T-helper 9 cell (primary cell): Measurements from ENCODE around the gene VGLL3.
"Not testable (repeated sequence)": the region's sequence is repeated elsewhere in the genome, so short reads cannot be mapped to it uniquely, and the experiment has no call there.

Experiments used
- DNase-seq: peaks from one replicate; pipeline ENCODE4 v3.0.0-alpha.2; 2020

The VGLL3 gene

DNA sequence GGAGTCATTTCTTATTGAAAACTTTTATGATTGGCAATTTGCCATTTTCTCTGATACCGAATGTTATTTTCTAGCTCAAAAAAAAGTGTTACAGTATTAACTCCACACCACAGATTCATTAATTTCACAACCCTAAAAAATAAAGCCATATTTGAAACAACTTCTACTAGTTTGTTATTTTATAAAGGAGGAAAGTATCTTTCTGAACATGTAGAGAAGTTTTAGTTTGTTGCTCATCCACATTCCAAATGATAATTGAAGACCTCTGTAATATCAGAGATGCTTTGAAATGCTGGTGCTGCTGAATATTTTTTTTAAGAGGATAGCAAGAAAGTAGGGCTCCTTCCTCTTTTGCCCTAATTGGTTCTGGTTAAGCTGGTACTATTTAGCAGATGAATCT lies 1.9 kb downstream of the VGLL3 start:
- no peak for DNase-seq

GRCh38 chr3:86988235-86988634 lies 2.7 kb downstream of the VGLL3 start:
- no peak for DNase-seq

GRCh38 chr3:86987421-86987715 lies 3.6 kb downstream of the VGLL3 start:
- no peak for DNase-seq

GRCh38 chr3:86986671-86987420 lies 4.1 kb downstream of the VGLL3 start:
- DNase-seq: no peak

DNA sequence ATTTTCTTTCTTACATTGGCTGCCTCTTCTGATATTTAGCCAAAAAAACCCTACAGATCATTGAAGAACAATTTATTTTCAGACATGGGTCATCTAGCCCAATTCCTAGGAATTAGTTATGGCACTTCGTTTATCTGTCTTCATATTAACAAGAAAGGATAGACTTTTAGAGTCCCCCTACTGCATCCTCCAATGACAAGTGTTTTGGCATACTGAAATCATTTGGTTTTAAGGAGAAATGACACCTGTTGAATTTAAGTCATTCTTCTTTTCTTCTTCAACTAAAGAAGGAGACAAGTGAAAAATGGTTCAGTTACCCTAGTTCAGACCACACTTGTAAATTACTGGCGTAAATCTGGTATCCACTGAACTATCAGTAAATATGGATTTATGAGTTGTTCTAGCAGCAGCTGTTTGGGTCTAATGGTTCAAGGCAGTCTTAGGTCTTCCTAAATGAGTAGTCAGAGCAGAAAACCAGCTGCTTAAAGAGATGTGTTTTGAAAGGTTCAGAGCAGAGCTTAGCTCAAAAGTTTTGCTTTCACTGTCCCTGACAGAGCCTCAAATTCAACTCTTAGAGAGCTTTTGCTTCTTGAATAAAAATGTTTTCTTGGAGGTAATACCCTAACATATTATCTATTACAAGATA lies 5.6 kb downstream of the VGLL3 start:
- no peak for DNase-seq

- DNase-seq: no peak
Observed at GRCh38 chr3:86984271-86984670, 6.7 kb downstream of the VGLL3 start.

DNA sequence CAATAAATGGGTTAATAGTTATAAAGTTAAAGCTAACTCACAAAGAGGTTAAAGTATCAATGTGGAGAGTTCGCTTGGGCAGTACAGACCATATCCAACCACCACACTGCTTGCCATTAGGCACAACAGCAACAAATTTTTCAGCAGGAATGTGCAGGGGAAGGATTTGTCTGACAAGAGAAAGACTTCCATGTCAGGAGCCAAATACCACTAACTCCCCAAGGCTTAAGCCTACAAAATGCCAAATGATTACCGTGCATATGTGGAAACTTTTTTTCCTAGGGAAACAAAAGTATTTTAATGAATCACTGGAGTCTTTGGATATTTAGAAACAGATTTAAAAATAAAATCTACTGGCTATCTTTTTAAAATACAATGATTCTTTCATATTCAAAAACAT lies 8.1 kb downstream of the VGLL3 start:
- DNase-seq: no peak

DNA sequence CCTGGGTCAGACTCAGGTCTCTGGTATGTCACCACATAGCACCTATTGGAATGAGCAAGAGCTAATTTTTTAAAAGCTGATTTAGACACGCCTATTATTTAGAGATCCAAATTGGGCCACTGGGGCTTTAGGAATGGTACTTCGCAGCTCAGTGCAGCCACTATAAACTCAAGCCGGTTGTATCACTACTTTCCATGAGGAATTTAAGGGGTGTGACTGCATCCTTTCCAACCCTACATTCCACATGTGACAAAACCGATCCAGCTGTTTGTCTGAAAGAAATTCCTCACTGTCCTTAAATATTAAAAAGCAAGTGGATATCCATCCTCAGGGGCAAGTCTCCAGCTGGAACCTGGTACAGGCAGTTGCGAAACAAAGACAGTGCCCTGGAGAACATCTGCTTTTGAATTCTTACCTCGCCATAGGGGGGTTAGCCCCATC lies 12.8 kb downstream of the VGLL3 start:
- DNase-seq: no peak

DNA sequence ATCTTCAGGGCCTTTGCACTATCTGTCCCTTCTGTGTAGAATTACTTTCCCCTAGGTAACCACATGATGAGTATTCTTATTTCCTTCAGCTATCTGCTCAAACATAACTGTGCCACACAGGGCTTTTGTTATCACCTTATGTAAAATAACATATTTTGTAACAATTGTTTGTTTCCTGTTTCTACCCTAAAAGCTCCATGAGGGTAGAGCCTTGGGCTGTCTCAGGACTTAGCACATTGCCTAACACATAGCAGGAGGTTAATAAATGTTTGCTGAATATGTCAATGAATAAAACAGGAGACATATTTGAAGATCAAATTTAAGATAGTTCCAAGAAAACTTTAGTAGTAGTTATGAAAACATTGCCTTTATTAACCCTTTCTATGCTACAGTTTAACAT lies 14.7 kb downstream of the VGLL3 start:
- DNase-seq: no peak

DNA sequence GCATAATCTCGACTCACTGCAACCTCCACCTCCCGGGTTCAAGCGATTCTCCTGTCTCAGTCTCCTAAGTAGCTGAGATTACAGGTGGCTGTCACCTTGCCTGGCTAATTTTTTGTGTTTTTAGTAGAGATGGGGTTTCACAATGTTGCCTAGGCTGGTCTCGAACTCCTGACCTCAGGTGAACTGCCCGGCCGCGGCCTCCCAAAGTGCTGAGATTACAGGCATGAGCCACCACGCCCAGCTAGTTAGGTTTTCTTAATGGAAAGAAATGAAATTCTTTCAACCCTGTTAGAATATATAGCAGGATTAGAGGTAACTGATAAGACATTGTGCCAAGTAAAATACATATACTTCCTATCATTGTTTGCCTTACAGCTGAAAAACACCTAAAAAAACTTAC lies 16.8 kb downstream of the VGLL3 start:
- DNase-seq: not testable (repeated sequence)

DNA sequence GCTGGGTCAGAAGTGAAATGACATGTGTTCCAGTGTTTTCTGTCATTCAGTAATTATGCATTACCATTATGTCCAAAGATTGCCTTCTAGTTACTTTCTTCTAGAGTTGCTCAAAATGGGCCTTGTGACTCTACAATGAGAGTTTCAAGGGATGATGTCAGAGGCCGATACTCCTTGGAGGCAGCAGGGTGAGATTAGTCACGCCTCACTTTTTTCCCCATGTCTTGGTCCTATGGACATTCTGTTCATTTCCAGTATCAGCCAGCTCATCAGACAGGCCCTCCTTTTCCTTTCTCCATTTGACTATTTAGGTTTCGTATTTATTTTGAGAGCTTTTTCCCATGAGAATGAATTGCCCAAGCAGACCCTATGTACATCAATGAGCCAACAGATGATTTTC lies 17.5 kb downstream of the VGLL3 start:
- DNase-seq: no peak

DNA sequence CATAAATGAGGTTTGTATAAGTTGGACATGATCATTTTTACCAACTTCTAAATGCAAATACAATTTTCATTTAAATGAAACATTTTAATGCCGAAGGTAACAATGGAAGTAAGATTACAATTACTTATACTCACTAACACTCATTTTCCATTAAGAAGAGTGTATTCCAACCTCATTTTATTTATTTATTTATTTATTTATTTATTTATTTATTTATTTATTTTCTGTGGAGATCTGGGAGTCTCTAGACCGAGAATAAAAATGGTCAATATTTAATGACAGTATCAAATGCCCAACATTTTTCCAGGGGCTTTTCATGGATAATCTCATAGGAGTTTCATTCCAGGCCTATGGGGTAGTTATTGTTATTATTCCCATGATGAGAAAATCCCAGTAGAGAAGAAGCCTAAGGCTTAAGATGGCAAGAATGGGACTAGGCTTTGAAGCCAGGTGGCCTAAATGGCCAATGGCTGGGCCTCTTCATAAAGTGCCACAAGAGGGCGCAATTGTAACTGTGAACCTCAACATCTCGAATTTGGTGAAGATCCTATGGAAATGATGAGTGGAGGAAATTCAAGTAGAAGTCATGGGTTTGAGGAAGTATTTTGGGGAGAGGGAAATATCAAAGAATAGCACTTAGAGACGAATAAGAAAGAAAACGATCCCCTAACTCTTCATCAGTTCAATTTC lies 21.3 kb downstream of the VGLL3 start:
- no peak for DNase-seq

DNA sequence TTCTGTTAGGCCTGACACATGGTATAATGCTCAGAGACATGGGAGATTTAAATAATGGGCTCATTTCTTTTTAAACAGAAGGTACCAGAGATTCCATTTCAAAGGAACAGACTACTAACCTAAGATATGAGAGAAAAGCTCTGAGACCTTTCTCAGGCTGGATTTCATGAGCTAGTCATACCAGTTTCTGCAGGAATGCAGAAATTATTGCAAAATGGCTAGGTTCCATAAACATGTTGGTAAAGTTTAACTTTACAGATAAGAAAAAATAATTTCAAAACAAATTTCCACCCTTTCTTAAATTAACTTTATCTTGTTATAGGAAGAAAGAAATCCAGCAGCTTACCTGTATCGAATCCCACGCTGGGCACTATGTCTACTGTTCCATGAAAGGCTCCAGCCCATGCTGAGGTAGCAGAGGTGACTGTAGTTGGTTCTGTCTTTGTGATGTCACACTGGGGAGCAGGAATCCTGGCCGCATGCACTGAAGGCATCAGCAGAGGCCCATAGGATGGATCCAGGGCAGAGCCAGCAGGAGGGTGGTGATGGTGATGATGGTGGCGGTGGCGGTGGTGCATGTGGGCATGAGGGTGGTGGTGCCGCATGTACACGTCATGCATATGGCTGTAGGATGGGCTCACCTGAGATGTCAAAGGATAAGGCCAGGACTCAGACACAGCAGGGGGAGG lies 22.6 kb downstream of the VGLL3 start:
- no peak for DNase-seq

DNA sequence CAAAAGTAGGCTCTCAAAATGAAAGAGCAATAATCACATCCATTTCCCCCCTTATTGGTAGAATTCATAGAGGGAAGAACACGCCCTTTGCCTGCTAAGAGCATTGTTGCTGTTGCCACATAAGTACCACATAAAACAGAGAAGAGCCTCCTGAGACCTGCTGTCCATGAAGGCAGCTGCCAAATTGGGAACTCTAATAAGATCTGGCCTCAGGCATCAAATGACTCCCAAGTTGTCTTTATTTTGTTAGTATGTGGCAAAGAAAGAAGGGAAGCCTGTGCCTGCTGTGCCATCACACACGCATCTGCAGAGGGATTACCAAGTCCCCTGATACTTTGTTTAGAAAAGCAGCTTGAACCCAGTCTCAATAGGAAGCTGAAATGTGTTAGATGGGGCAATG lies 23.9 kb downstream of the VGLL3 start:
- no peak for DNase-seq

GRCh38 chr3:86965166-86965565 lies 25.8 kb downstream of the VGLL3 start:
- no peak for DNase-seq

DNA sequence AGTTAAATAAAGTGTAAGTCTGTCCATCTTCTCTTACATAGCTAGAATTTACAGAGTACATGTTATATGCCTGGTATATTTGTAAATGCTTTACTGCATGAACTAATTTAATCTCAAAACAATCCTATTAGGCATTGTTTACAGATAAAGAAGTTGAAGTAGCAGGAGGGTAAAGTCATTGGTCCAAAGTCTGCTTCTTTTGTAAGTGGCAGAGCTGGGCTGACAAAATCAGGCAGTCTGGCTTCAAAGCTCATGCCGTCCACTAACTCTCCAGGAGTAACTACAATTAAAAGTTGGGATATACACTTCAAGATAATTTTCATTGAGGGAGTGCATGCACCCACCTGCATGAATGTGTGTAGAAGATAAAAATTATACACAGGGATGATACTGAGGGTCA lies 27.3 kb downstream of the VGLL3 start:
- DNase-seq: no peak

- DNase-seq: no peak
Observed at GRCh38 chr3:86961297-86961696, 29.7 kb downstream of the VGLL3 start.

DNA sequence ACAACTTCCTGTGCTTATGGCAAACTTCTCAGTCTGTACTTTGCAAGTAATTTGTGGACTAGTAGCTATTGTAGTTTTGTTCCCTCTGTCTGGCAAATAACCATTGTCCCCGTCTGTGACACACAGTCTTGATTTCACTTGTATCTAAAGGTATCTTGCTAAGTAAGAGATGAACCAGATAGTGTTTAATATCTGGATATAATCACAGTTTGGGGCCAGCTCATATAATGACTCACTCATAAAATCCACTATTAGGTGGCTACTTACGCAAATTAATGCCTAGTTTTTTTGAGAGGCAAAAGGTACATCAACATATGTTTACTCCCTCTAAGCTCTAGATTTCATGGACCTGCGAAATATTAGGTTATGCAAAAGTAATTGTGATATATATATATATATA lies 30.4 kb downstream of the VGLL3 start:
- no peak for DNase-seq

GRCh38 chr3:86958534-86958933 lies 32.4 kb downstream of the VGLL3 start:
- no peak for DNase-seq

- no peak for DNase-seq
Observed at GRCh38 chr3:86954747-86955146, 36.2 kb downstream of the VGLL3 start.

DNA sequence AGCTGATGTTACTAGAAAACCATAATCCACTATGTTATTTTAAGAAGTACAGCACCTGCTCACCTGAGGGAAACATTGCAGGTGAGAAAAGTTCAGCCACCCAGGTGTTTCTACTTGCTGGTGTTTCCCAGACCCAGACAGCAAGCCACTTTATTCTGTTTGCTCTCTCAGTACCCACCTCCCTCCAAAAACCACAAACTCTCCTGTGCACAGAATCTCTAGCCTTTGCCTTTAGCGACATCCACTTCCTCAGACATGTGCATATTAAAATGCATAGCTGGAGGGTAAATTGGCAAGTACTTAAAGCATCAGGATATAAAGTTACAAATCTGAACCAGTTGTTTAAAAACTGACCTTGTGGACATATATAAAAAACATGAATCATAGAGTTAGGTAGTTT lies 36.7 kb downstream of the VGLL3 start:
- no peak for DNase-seq

DNA sequence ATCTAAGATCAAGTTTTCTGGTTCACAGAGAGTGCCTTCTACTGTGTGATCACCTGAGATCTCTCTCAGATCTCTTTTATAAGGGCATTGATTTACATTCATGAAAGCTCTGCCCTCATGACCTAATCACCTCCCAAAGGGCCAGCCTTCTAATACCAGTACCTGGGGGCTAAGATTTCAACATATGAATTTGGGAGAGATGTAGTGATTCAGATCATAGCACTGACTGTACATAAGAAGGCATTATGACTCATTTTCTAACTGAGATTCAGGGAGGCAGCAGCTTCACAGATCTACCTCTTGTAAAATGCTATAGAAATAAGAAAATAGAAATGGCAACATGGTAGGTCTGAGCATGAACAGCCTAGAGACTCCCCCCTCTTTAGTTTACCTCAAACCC lies 39.6 kb downstream of the VGLL3 start:
- no peak for DNase-seq

DNA sequence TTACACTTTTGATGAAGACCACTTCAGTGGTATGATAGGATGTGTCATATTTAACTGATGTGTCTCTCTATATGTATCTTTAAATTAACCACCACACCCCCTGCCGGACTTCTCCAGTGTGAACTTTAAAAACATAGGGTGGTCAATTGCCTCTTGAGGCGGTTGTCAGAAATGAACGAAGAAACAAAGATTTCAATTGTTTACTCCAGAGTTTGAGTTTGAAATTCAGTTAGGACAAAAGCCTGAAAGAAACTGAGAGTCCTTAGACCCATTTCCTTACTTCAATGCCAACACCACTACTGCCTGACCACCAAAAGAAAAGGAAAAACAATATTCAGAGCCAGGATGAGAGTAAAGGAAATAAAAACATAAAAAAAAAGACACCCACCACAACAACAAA lies 40.2 kb downstream of the VGLL3 start:
- no peak for DNase-seq

DNA sequence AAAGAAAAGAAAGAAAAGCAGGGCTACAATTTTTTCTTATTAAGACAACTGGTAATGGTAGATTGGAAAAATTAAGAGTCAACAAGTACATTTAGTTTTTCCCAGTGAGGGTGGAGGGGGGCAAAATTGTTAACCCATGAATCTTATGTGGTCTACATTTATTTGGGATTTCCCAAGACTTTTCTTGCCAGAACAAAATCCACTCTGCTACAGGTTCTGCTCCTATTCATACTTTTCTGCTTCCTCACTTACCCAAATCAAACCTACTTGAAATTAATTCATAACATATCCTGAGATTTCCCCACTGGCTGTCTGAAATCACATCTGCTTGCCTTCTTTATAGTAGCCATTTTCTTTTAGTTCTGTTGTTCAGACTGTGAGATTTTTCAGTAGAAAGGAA lies 41.1 kb downstream of the VGLL3 start:
- DNase-seq: no peak
